Lower leg skin (tissue), 3 donors: ENCODE measurements around the gene SLC22A4.

Experiments used
- CTCF ChIP-seq, 3 donors: fragments of 450-650 bp; IDR thresholded peaks; one replicate each; pipeline ENCODE4 v1.5.1; 2016; ENCODE audit warnings: antibody characterized with exemption in 3 of 3, mild to moderate bottlenecking in 3 of 3, moderate library complexity in 2 of 3
- POLR2A ChIP-seq, 2 donors: fragments of 450-650 bp; IDR thresholded peaks; one replicate each; pipeline ENCODE4 v1.6.1; 2016 to 2017; ENCODE audit warnings: antibody characterized with exemption in 2 of 2, mild to moderate bottlenecking in 1 of 2, moderate library complexity in 1 of 2

- no peak for TF ChIP-seq POLR2A (IDR thresholded peaks at IDR 0.05)
- no peak for TF ChIP-seq CTCF (IDR thresholded peaks at IDR 0.05)
Measured at GRCh38 chr5:132260714-132261551, 33.3 kb upstream of the SLC22A4 start.
